GM23338 (cell line): ENCODE results near the gene UBE2G2.

ENCODE experiments used
- CREB1 ChIP-seq: fragments of 250-450 bp; sonication (Bioruptor Pico); IDR thresholded peaks from 2 replicates; pipeline ENCODE4 v1.5.0; 2020; ENCODE audit warnings: low read depth, mild to moderate bottlenecking, moderate library complexity
- CTCF ChIP-seq, 2 experiments: fragments of 200-600 bp in 1 of 2; sonication (generic) in 1 of 2; conservative IDR thresholded peaks; 2 replicates each; pipeline versions ENCODE4 v1.5.1 to v1.6.1; 2016 to 2017; ENCODE audit warnings: antibody characterized with exemption in 2 of 2, low read depth in 2 of 2, mild to moderate bottlenecking in 2 of 2, moderate library complexity in 1 of 2
- EZH2 ChIP-seq: fragments of 200-600 bp; sonication (generic); IDR thresholded peaks from one replicate; pipeline ENCODE4 v1.8.0; 2017; ENCODE audit warnings: antibody characterized with exemption, mild to moderate bottlenecking, low read depth; ENCODE audit not compliant: unreplicated experiment
- EZH2phosphoT487 ChIP-seq: fragments of 200-600 bp; sonication (generic); IDR thresholded peaks from one replicate; pipeline ENCODE4 v1.8.1; 2018; ENCODE audit warnings: antibody characterized with exemption; ENCODE audit not compliant: unreplicated experiment
- JUNB ChIP-seq: IDR thresholded peaks from one replicate; pipeline ENCODE4 v1.6.1; 2016; ENCODE audit warnings: antibody characterized with exemption; ENCODE audit not compliant: unreplicated experiment
- NANOG ChIP-seq: IDR thresholded peaks from 2 replicates; pipeline ENCODE4 v1.6.1; 2016; ENCODE audit warnings: antibody characterized with exemption, borderline replicate concordance
- POLR2AphosphoS5 ChIP-seq: IDR thresholded peaks from 2 replicates; pipeline ENCODE4 v1.6.1; 2016; ENCODE audit warnings: antibody characterized with exemption, low read depth
- REST ChIP-seq: IDR thresholded peaks from one replicate; pipeline ENCODE4 v1.6.1; 2018; ENCODE audit warnings: antibody characterized with exemption; ENCODE audit not compliant: unreplicated experiment
- ZNF331 ChIP-seq: fragments of 250-450 bp; sonication (Bioruptor Pico); IDR thresholded peaks from 2 replicates; pipeline ENCODE4 v1.5.0; 2020; ENCODE audit warnings: low read depth, mild to moderate bottlenecking, moderate library complexity

- no peak for TF ChIP-seq CTCF (conservative IDR thresholded peaks at IDR 0.05; ENCODE audit: low read depth in 2 of 2)
- TF ChIP-seq EZH2phosphoT487, result no peak
- no peak for TF ChIP-seq EZH2
- TF ChIP-seq CREB1 (CRISPR knock-in tag), result no peak
- TF ChIP-seq POLR2AphosphoS5, result no peak
- no peak for TF ChIP-seq REST
- TF ChIP-seq ZNF331, result no peak
- no peak for TF ChIP-seq NANOG
- TF ChIP-seq JUNB, result no peak
Observed at GRCh38 chr21:44778499-44778911, 23.1 kb downstream of the UBE2G2 start.
